ENCODE data around the gene SH3BP4.

The SH3BP4 gene

DNA sequence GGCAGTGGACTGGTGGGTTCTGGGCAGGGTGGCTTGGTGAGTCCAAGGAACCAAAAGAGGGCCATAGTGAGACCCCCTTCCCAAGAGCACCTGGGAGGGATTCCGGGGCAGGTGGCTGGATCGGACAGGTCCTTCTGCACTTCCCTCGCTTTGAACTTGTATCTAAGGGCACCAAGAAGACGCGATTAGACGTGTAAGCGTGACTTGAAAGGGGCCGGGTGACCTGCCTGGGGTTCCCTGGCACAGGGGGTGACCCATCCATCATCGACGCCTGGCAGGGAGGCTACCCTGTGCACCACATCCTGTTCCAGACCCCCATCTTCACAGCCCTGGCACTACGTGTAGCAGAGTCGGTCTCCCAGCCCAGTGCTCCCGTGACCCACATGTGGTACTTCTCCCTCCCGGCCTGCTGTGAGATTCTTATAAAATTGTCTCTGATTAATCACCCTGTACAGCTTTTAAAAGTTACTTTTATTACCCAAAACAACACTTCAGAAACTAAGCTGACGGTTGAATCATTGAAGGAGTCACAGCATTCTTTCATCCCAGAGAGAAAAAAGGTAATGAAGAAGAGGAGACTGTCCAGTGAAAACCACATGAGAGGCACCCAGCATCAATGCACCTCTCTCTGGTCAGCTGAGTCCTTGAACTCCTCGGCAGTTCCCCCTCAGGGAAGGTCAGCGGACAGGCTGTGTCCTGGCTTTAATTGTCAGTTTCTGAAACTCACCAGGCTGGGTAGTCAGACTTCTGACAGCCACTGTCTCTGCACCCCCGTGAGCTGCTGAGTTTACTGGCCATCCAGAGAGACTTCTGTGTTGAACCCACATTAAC lies 13.0 kb downstream of the SH3BP4 start:
- in situ Hi-C loops (cut with HindIII; ENCODE audit: low sequenced_read_pairs), result no loop called here

- in situ Hi-C loops (cut with HindIII; ENCODE audit: low sequenced_read_pairs), result no loop called here
Observed at GRCh38 chr2:234966340-234966739, 14.5 kb downstream of the SH3BP4 start.

- in situ Hi-C loops (cut with HindIII; ENCODE audit: low sequenced_read_pairs), result no loop called here
Observed at GRCh38 chr2:234967201-234967869, 15.5 kb downstream of the SH3BP4 start.

- in situ Hi-C loops (cut with HindIII; ENCODE audit: low sequenced_read_pairs), result no loop called here
Observed at GRCh38 chr2:234967870-234968208, 16.0 kb downstream of the SH3BP4 start.

DNA sequence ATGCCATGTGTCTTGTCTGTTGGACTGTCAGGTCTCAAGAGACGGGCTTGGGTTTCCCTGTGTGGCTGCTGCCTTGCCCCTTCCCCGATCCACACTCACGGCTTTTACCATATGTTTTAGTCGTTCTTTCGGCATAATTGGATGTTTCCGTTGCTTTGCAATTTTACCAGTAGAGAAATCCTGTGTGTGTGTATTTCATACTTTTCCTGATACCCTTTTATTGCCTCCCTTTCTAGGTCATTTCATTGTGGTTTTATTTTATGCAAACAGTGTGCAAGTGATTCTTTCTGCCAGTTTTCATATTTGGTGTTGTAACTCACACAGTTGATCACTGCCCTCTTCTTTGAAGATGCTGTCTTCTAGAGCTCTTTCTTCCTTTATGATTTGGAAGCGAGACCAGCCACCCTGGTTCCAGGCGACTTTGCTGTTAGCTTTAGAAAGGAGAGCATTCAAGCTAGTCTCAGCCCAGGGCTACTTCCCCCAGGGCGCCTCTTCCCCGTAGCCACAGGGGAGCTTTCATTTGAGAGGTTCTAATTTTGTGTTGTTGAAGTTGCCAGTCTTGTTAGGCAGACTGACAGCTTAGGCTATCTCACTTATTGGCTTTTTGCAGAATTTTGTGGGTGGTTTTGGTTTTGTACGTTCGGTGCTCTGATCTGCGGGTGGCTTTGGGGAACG lies 17.0 kb downstream of the SH3BP4 start:
- in situ Hi-C loops (cut with HindIII; ENCODE audit: low sequenced_read_pairs), result no loop called here

GRCh38 chr2:234969306-234970098 lies 17.7 kb downstream of the SH3BP4 start:
- in situ Hi-C loops (cut with HindIII; ENCODE audit: low sequenced_read_pairs), result no loop called here

DNA sequence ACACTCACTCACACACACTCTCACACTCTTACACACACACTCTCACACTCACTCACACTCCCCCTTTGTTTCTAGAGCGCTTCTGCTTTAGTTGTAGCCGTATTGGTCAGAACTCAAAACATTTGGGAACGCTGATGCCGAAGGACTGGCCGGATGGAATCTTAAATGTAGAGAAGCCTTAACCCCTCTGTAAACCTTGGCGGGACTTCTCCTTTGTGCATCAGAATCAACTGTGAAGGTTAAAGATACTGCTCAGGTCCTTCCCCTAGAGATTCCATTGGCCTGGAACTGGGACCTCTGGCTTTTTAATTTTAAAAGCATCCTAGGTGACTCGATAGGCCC lies 18.3 kb downstream of the SH3BP4 start:
- in situ Hi-C loops (cut with HindIII; ENCODE audit: low sequenced_read_pairs), result no loop called here

DNA sequence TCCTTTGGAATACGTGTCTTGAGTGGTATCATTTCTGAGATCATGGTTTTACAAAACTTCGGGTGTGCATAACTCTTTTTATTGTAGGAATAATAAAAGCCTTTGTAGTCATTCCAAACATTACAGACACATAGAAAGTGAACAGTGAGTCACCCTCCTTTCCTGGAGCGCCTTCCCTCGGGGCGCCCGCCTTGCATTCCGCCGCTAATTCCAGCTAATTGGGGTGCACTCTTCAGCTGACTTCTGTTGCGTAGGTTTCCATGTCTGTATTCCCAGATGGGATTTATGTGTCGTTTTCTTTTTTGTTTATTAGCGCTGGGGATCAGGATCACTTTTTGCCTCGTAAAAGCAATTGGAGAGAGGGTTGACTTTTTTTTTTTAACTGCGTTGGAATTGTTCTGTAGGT lies 18.7 kb downstream of the SH3BP4 start:
- in situ Hi-C loops (cut with HindIII; ENCODE audit: low sequenced_read_pairs), result no loop called here

DNA sequence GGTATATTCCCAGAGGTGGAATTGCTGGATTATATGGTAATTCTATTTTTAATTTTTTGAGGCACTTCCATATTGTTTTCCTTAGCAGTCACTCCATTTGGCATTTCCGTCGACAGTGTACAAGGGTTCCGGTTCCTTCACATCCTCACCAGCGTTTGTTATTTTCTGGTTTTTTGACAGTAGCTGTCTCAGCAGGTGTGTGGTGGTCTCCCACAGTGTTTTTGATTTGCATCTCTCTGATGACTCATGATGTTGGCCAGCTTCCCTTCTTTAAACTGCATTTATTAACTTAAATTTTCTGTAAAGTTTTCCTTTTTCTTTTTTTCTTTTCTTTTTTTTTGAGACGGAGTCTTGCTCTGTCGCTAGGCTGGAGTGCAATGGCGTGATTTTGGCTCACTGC lies 19.7 kb downstream of the SH3BP4 start:
- in situ Hi-C loops (cut with HindIII; ENCODE audit: low sequenced_read_pairs), result no loop called here

GRCh38 chr2:234973008-234973407 lies 21.2 kb downstream of the SH3BP4 start:
- in situ Hi-C loops (cut with HindIII; ENCODE audit: low sequenced_read_pairs), result no loop called here

- in situ Hi-C loops (cut with HindIII; ENCODE audit: low sequenced_read_pairs), result no loop called here
Observed at GRCh38 chr2:234974501-234975385, 22.9 kb downstream of the SH3BP4 start.

GRCh38 chr2:234975611-234976010 lies 23.8 kb downstream of the SH3BP4 start:
- in situ Hi-C loops (cut with HindIII; ENCODE audit: low sequenced_read_pairs), result no loop called here

- in situ Hi-C loops (cut with HindIII; ENCODE audit: low sequenced_read_pairs), result no loop called here
Observed at GRCh38 chr2:234976479-234977227, 24.8 kb downstream of the SH3BP4 start.

DNA sequence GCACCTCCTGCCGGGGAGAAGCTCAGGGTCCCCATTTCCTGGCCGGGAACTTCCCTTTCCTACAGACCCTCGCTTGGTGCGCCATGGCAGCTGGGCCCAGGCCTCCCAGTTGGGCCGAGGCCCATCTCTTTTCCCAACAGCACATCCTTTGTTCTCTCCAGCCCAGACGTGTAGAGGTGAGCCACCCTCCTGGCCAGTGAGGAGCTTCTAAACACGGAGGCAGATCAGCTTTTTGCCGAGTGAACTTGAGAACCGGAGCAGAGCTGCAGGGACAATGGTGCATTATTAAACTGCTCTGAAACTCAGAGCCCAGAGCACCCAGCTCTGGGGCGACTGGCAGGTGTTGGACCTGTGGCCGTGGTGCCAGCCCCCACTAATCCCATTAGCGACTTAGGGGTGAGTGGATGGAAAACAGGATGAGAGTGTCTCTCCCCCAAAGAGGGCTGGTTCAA lies 25.4 kb downstream of the SH3BP4 start:
- in situ Hi-C loops (cut with HindIII; ENCODE audit: low sequenced_read_pairs), result no loop called here

- in situ Hi-C loops (cut with HindIII; ENCODE audit: low sequenced_read_pairs), result no loop called here
Observed at GRCh38 chr2:234978466-234979203, 26.8 kb downstream of the SH3BP4 start.

DNA sequence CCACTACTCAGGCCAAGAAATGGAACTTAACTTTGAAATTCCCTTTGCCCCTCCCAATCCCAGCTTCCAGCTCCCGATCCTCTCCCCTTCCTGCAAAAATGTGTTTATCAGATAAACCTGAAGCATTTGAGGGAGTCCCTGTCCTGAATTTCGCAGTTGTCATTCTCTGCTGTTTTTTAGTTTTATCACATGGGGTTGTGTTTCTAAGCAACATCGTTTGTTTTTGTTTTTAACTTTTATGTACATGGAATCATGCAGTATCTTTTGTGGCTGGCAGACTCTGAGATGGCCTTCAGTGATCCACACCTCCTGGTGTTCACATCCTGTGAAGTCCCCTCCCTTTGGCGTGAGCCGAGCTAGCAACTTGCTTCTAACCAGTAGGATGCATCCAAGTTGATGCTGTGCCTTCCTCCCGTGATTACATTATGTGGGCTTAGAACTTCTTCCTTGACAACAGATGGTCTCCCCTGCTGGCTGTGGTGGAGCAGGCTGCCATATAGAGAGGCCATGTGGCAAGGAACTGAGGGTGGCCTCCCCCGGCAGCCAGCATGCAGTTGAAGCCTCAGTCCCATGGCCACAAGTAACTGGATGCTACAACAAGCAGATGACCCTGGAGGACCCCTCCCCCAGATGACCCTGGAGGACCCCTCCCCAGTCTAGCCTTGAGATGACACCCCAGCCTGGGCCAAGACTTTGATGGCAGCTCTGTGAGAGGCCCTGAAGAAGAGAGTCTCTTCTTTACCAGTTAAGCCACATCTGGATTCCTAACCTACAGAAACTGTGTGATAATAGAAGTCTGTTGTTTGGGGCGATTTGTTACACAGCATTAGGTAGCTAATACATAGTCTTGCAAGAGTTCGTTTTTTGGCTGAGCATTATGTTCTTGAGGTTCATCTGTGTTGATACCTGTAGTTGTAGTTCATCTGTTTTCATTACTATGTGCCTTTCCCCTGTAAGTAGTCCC lies 27.7 kb downstream of the SH3BP4 start:
- in situ Hi-C loops (cut with HindIII; ENCODE audit: low sequenced_read_pairs), result no loop called here

DNA sequence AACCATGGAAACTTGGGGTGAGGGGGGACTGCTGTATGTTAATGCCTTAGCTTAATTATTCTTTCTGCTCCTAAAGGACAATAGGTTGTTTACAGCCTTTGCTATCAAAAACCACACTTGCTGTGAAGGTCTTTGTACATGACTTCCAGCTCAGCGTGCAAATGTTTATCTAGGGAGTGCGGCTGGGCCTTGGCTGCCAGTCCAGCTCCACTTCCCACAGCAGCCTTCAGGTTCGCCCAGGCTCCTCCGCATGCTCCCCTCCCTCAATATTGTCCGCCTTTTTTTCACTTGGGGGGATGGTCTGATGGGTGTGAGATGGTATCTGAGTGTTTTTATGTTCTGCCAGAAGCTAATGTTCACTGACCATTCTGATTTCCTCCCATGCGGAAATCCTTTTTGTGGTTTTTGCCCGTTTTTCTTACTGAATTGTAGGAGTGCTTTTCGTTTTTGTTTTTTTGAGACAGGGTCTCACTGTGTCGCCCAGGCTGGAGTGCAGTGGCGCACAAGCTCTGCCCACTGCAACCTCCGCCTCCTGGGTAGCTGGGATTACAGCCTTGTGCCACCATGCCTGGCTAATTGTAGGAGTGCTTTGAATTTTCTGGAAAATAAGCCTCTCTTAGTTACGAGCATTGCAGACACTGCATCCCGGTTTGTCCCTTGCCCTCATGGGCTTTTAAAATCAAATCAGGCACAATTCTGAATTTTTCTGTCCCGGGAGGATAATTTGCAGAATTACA lies 28.8 kb downstream of the SH3BP4 start:
- in situ Hi-C loops (cut with HindIII; ENCODE audit: low sequenced_read_pairs), result no loop called here
